ENCODE measurements around the gene USP37.

DNA sequence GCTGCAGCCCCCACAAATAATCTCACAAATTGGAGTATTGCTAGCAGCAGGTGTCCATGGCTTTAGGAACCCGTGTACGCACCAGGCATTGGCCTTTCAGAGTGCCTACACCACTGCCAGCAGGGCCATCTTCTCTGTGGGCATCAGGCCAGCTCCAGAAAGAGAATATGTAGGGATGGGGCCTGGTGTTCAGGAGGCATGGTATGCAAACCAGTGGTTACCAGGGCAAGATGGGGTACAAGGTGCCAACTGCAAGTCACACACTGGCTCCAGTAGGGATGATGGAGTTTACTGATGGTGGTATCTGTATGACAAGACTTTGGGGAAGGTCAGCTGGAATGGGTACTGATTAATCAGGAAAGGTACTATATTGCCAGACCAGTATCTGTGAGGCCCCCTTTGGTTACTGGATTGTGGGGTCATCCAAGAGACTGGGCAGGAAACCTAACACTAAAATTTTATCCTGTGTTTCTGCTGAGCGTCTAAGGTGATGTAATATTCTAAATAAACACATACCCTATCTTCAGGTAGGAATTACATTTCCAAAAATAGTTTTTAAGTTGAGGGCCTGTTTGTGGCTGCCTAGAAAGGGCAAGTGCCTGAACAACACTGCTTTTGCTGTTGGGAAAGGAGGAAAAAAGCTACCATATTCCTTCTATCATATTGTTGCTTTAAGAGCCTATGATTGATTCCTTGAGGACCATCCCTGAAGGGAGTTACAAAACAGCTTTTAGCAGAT, 9.5 kb upstream of the USP37 start:
- TF ChIP-seq CHD2 (IDR thresholded peaks at IDR 0.05; ENCODE audit: low read length, partially characterized antibody) (no peak), EP300 (IDR thresholded peaks at IDR 0.05; ENCODE audit: borderline replicate concordance in 1 of 2, low read depth in 1 of 2, low read length in 1 of 2) (no peak), RFX5 (IDR thresholded peaks at IDR 0.05; ENCODE audit: low read length) (no peak), POLR2AphosphoS5 (IDR thresholded peaks at IDR 0.05; ENCODE audit: low read depth, low read length) (no peak), SMC3 (IDR thresholded peaks at IDR 0.05; ENCODE audit: low read depth, low read length) (no peak), RXRA (IDR thresholded peaks at IDR 0.05; ENCODE audit: borderline replicate concordance, low read depth) (no peak), JUND (IDR thresholded peaks at IDR 0.05) (no peak), TAF1 (IDR thresholded peaks at IDR 0.05; ENCODE audit: borderline replicate concordance, low read depth, low read length) (no peak), FOSL2 (IDR thresholded peaks at IDR 0.05; ENCODE audit: borderline replicate concordance, low read depth) (no peak), GABPA (IDR thresholded peaks at IDR 0.05; ENCODE audit: low read depth) (no peak)
- TF ChIP-seq, protein P1, sequence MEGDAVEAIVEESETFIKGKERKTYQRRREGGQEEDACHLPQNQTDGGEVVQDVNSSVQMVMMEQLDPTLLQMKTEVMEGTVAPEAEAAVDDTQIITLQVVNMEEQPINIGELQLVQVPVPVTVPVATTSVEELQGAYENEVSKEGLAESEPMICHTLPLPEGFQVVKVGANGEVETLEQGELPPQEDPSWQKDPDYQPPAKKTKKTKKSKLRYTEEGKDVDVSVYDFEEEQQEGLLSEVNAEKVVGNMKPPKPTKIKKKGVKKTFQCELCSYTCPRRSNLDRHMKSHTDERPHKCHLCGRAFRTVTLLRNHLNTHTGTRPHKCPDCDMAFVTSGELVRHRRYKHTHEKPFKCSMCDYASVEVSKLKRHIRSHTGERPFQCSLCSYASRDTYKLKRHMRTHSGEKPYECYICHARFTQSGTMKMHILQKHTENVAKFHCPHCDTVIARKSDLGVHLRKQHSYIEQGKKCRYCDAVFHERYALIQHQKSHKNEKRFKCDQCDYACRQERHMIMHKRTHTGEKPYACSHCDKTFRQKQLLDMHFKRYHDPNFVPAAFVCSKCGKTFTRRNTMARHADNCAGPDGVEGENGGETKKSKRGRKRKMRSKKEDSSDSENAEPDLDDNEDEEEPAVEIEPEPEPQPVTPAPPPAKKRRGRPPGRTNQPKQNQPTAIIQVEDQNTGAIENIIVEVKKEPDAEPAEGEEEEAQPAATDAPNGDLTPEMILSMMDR (IDR thresholded peaks at IDR 0.05): no peak
- TF ChIP-seq, protein P2, sequence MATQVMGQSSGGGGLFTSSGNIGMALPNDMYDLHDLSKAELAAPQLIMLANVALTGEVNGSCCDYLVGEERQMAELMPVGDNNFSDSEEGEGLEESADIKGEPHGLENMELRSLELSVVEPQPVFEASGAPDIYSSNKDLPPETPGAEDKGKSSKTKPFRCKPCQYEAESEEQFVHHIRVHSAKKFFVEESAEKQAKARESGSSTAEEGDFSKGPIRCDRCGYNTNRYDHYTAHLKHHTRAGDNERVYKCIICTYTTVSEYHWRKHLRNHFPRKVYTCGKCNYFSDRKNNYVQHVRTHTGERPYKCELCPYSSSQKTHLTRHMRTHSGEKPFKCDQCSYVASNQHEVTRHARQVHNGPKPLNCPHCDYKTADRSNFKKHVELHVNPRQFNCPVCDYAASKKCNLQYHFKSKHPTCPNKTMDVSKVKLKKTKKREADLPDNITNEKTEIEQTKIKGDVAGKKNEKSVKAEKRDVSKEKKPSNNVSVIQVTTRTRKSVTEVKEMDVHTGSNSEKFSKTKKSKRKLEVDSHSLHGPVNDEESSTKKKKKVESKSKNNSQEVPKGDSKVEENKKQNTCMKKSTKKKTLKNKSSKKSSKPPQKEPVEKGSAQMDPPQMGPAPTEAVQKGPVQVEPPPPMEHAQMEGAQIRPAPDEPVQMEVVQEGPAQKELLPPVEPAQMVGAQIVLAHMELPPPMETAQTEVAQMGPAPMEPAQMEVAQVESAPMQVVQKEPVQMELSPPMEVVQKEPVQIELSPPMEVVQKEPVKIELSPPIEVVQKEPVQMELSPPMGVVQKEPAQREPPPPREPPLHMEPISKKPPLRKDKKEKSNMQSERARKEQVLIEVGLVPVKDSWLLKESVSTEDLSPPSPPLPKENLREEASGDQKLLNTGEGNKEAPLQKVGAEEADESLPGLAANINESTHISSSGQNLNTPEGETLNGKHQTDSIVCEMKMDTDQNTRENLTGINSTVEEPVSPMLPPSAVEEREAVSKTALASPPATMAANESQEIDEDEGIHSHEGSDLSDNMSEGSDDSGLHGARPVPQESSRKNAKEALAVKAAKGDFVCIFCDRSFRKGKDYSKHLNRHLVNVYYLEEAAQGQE (IDR thresholded peaks at IDR 0.05; ENCODE audit: low read depth, low read length): no peak
